HCT116 (cell line): Measurements from ENCODE around the gene ATP8A1. TPM values are rescaled to one million over a fixed set of nuclear protein-coding genes. Genes with fewer than 3 reads are reported as not detected.

Experiments used
- ATAC-seq: fragments of 200-7000 bp; cut with Tn5 transposase; 2 replicates; pipeline ENCODE4 v1.9.1; 2020; ENCODE audit warnings: mild to moderate bottlenecking, moderate library complexity
- BruUV-seq: library from RNA; stranded (reverse); fragments of 400-500 nt; replicated peaks from 2 replicates; lab custom pipeline; 2021; lab: Mats Ljungman, UMichigan
- CTCF ChIA-PET: fragments of 300-600 bp; sonication (Branson Sonifier 250); formaldehyde crosslinking; loops from one replicate; lab custom pipeline; 2021; ENCODE audit warnings: antibody characterized with exemption; lab: Charles Lee
- POLR2A ChIA-PET: fragments of 300-600, 350-600 bp; sonication (Branson Sonifier 250); formaldehyde crosslinking; loops from one replicate; lab custom pipeline; 2021; ENCODE audit warnings: antibody characterized with exemption; lab: Charles Lee
- RAD21 ChIA-PET, 2 experiments: fragments of 300-600 bp; sonication (Branson Sonifier 250); formaldehyde crosslinking; loops; one replicate each; lab custom pipeline; 2023; ENCODE audit warnings: low total read pairs in 2 of 2; ENCODE audit not compliant: uncharacterized antibody in 2 of 2, unreplicated experiment in 2 of 2, low non-redundant PET in 1 of 2; lab: Charles Lee
- DNase-seq: peaks from one replicate; pipeline ENCODE4 v3.0.0-alpha.2; 2010; ENCODE audit warnings: low read depth, low spot score
- H2AFZ ChIP-seq: fragments of 200-600 bp; shearing (Covaris generic), sonication (generic); 2 replicates; pipeline ENCODE4 v1.6.1; 2017; ENCODE audit warnings: low read depth, mixed run types, mixed read lengths, antibody characterized with exemption, low read length; ENCODE audit not compliant: poor library complexity, severe bottlenecking
- H3K27ac ChIP-seq: 2 replicates; pipeline ENCODE4 v1.5.1; 2012; ENCODE audit warnings: low read depth, low read length
- H3K27me3 ChIP-seq: fragments of 200-600 bp; sonication (generic); 2 replicates; pipeline ENCODE4 v1.6.1; 2016; ENCODE audit warnings: mixed run types, low read length, mixed read lengths; ENCODE audit not compliant: insufficient read depth
- H3K36me3 ChIP-seq, 2 experiments: fragments of 200-500 bp in 1 of 2; fragments of 200-600 bp in 1 of 2; sonication (Bioruptor generic) in 1 of 2; sonication (generic) in 1 of 2; 2 replicates each; pipeline versions ENCODE4 v1.5.1 to v1.6.1; 2014 to 2016; ENCODE audit warnings: low read length in 2 of 2, inconsistent platforms in 1 of 2, mixed read lengths in 1 of 2, mixed run types in 1 of 2; ENCODE audit not compliant: insufficient read depth in 2 of 2, control insufficient read depth in 1 of 2
- H3K4me1 ChIP-seq, 2 experiments: fragments of 200-600 bp in 1 of 2; sonication (generic) in 1 of 2; 2 replicates each; pipeline versions ENCODE4 v1.5.1 to v1.6.1; 2012 to 2017; ENCODE audit warnings: low read length in 2 of 2, inconsistent platforms in 1 of 2, mild to moderate bottlenecking in 1 of 2, mixed read lengths in 1 of 2, mixed run types in 1 of 2, moderate library complexity in 1 of 2; ENCODE audit not compliant: insufficient read depth in 2 of 2, control insufficient read depth in 1 of 2
- H3K4me2 ChIP-seq: fragments of 200-600 bp; sonication (generic); 2 replicates; pipeline ENCODE4 v1.6.1; 2017; ENCODE audit warnings: mixed run types, low read length, mixed read lengths
- H3K4me3 ChIP-seq, 2 experiments: fragments of 200-600 bp in 1 of 2; sonication (generic) in 1 of 2; replicated peaks in 1 of 2; 2 replicates each; pipeline ENCODE4 v1.5.1; 2011 to 2016; ENCODE audit warnings: low read length in 2 of 2, control low read depth in 1 of 2, low read depth in 1 of 2, mild to moderate bottlenecking in 1 of 2, mixed read lengths in 1 of 2, mixed run types in 1 of 2
- H3K79me2 ChIP-seq: fragments of 200-600 bp; sonication (generic); 2 replicates; pipeline ENCODE4 v1.6.1; 2017; ENCODE audit warnings: mild to moderate bottlenecking, mixed run types, low read length, moderate library complexity, mixed read lengths; ENCODE audit not compliant: insufficient read depth
- H3K9ac ChIP-seq: fragments of 200-600 bp; sonication (generic); 2 replicates; pipeline ENCODE4 v1.6.1; 2016; ENCODE audit warnings: low read length, mixed read lengths
- H3K9me2 ChIP-seq: fragments of 200-600 bp; sonication (generic), shearing (Covaris generic); 2 replicates; pipeline ENCODE4 v1.6.1; 2017; ENCODE audit warnings: mixed run types, mild to moderate bottlenecking, moderate library complexity; ENCODE audit not compliant: insufficient read depth
- H3K9me3 ChIP-seq, 2 experiments: fragments of 200-500 bp in 1 of 2; fragments of 200-600 bp in 1 of 2; sonication (Bioruptor generic) in 1 of 2; sonication (generic) in 1 of 2; 2 replicates each; pipeline ENCODE4 v1.6.1; 2014 to 2017; ENCODE audit warnings: low read length in 2 of 2, mixed read lengths in 2 of 2, inconsistent platforms in 1 of 2, low read depth in 1 of 2, mild to moderate bottlenecking in 1 of 2, mixed run types in 1 of 2, moderate library complexity in 1 of 2; ENCODE audit not compliant: control insufficient read depth in 1 of 2, insufficient read depth in 1 of 2
- H4K20me1 ChIP-seq: fragments of 200-600 bp; sonication (generic), shearing (Covaris generic); 2 replicates; pipeline ENCODE4 v1.6.1; 2017; ENCODE audit warnings: mixed run types, mild to moderate bottlenecking, moderate library complexity; ENCODE audit not compliant: insufficient read depth
- CBX3 ChIP-seq: IDR thresholded peaks from 2 replicates; pipeline ENCODE4 v1.6.1; 2012; ENCODE audit warnings: low read depth
- CEBPB ChIP-seq: IDR thresholded peaks from 2 replicates; pipeline ENCODE4 v1.6.1; 2012; ENCODE audit warnings: low read depth
- CTCF ChIP-seq, 3 experiments: fragments of 200-600 bp in 1 of 3; sonication (generic) in 1 of 3; IDR thresholded peaks in 2 of 3; conservative IDR thresholded peaks in 1 of 3; 2 replicates each; pipeline ENCODE4 v1.5.1; 2012 to 2017; ENCODE audit warnings: low read depth in 2 of 3, low read length in 2 of 3, antibody characterized with exemption in 1 of 3, borderline replicate concordance in 1 of 3, control low read depth in 1 of 3, mild to moderate bottlenecking in 1 of 3, mixed read lengths in 1 of 3, mixed run types in 1 of 3, moderate library complexity in 1 of 3; ENCODE audit not compliant: insufficient read depth in 1 of 3
- EGR1 ChIP-seq: IDR thresholded peaks from 2 replicates; pipeline ENCODE4 v1.6.1; 2012; ENCODE audit warnings: low read depth
- EZH2phosphoT487 ChIP-seq: fragments of 200-600 bp; IDR thresholded peaks from 2 replicates; pipeline ENCODE4 v1.6.1; 2018; ENCODE audit warnings: antibody characterized with exemption, borderline replicate concordance
- FOSL1 ChIP-seq: IDR thresholded peaks from 2 replicates; pipeline ENCODE4 v1.6.1; 2012; ENCODE audit warnings: low read depth
- JUND ChIP-seq: IDR thresholded peaks from 2 replicates; pipeline ENCODE4 v1.6.1; 2012
- POLR2A ChIP-seq: IDR thresholded peaks from 2 replicates; pipeline ENCODE4 v1.7.0; 2011; ENCODE audit warnings: borderline replicate concordance; ENCODE audit not compliant: insufficient read depth, insufficient read length; ENCODE audit errors: extremely low read depth
- POLR2AphosphoS5 ChIP-seq: IDR thresholded peaks from 2 replicates; pipeline ENCODE4 v1.6.1; 2011; ENCODE audit warnings: mild to moderate bottlenecking, low read depth, low read length, moderate library complexity
- RAD21 ChIP-seq: IDR thresholded peaks from 2 replicates; pipeline ENCODE4 v1.6.1; 2012; ENCODE audit warnings: low read depth, mild to moderate bottlenecking
- SIN3A ChIP-seq: IDR thresholded peaks from 2 replicates; pipeline ENCODE4 v1.6.1; 2012; ENCODE audit warnings: low read depth
- SRF ChIP-seq: IDR thresholded peaks from 2 replicates; pipeline ENCODE4 v1.6.1; 2012; ENCODE audit warnings: low read depth
- TCF7L2 ChIP-seq: IDR thresholded peaks from 2 replicates; pipeline ENCODE4 v1.7.0; 2011; ENCODE audit warnings: borderline replicate concordance, inconsistent platforms; ENCODE audit not compliant: insufficient read depth, insufficient read length; ENCODE audit errors: extremely low read depth
- YY1 ChIP-seq: IDR thresholded peaks from 2 replicates; pipeline ENCODE4 v1.6.1; 2011; ENCODE audit warnings: low read length, low read depth, moderate library complexity, mild to moderate bottlenecking; ENCODE audit not compliant: insufficient replicate concordance; ENCODE audit errors: extremely low read depth
- ZFX ChIP-seq: fragments of 450-650 bp; IDR thresholded peaks from 2 replicates; pipeline ENCODE4 v1.6.1; 2017
- intact Hi-C: fragments of 100-400 bp; cut with micrococcal nuclease; formaldehyde crosslinking; loops from 2 replicates; pipeline ENCODE4 v1.10.0; 2022
- total RNA-seq: library from RNA; stranded (reverse); gene quantifications from one replicate; pipeline ENCODE4 v1.2.1, GENCODE V29; 2021; ENCODE audit not compliant: unreplicated experiment
- TF ChIP-seq, protein P1 (sequence below): IDR thresholded peaks from 2 replicates; pipeline ENCODE4 v1.6.1; 2011; ENCODE audit warnings: mild to moderate bottlenecking, low read length, moderate library complexity; ENCODE audit not compliant: insufficient replicate concordance; ENCODE audit errors: extremely low read depth
- TF ChIP-seq, protein P2 (sequence below): IDR thresholded peaks from 2 replicates; pipeline ENCODE4 v1.6.1; 2012
- TF ChIP-seq, protein P3 (sequence below): IDR thresholded peaks from 2 replicates; pipeline ENCODE4 v1.6.1; 2012

ATP8A1 gene
- total RNA-seq, 1 experiment from 2014 or later = 1.9 TPM

DNA sequence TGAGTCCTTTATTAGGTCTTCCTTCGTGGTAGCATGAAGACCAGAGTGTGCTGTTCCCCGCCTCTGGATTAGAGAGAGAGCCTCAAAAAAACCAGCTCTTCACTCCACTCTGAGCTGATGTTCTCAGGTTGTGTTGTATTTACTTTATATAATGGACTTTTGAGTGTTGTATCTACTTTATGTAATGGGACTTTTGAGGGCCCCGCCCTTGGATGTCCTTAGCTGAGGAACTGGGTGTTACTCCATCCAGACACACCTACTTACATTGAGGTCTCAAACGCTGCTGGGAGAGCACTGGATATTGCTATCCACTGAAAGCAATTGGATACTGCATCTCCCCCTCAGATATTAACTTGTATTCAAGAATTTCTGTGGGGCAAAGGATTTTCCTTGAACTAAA, 28.2 kb downstream of the ATP8A1 start (continued):
- no peak for TF ChIP-seq YY1
- TF ChIP-seq FOSL1 = no peak
- TF ChIP-seq RAD21 = no peak
- no peak for TF ChIP-seq ZFX
- TF ChIP-seq TCF7L2 = no peak
- TF ChIP-seq EGR1 = no peak
- no peak for TF ChIP-seq CBX3
- no peak for TF ChIP-seq JUND
- no peak for TF ChIP-seq CEBPB
- TF ChIP-seq SRF = no peak

- ChIA-PET POLR2A (no interaction called here), CTCF (no interaction called here), RAD21 (no interaction called here)
- no peaks in the 10 kb centered on the region for H3K9me3 ChIP-seq
- H3K27me3 ChIP-seq = peaks cover 24% of the 10 kb centered on the region
- H2AFZ ChIP-seq = no peak overlapping the region
- ATAC-seq (no peak), DNase-seq (no peak)
- intact Hi-C loops = no loop called here
- H3K4me1 ChIP-seq = no peaks in the 10 kb centered on the region
- no peak overlapping the region for H3K4me2 ChIP-seq
- no peaks in the 10 kb centered on the region for H3K36me3 ChIP-seq
- no peak overlapping the region for H3K27ac ChIP-seq
- no TSS peak for BruUV-seq
- H4K20me1 ChIP-seq = no peaks in the 10 kb centered on the region
- H3K9me2 ChIP-seq = no peaks in the 10 kb centered on the region
- no peak overlapping the region for H3K4me3 ChIP-seq
- H3K9ac ChIP-seq = no peak overlapping the region
- H3K79me2 ChIP-seq = no peaks in the 10 kb centered on the region
- TF ChIP-seq, protein P1, sequence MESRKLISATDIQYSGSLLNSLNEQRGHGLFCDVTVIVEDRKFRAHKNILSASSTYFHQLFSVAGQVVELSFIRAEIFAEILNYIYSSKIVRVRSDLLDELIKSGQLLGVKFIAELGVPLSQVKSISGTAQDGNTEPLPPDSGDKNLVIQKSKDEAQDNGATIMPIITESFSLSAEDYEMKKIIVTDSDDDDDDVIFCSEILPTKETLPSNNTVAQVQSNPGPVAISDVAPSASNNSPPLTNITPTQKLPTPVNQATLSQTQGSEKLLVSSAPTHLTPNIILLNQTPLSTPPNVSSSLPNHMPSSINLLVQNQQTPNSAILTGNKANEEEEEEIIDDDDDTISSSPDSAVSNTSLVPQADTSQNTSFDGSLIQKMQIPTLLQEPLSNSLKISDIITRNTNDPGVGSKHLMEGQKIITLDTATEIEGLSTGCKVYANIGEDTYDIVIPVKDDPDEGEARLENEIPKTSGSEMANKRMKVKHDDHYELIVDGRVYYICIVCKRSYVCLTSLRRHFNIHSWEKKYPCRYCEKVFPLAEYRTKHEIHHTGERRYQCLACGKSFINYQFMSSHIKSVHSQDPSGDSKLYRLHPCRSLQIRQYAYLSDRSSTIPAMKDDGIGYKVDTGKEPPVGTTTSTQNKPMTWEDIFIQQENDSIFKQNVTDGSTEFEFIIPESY = no peak
- TF ChIP-seq SRF (no peak), YY1 (no peak), EZH2phosphoT487 (no peak), SIN3A (no peak), POLR2AphosphoS5 (no peak), CTCF (IDR thresholded peaks at IDR 0.05 in 2 of 3, conservative IDR thresholded peaks at IDR 0.05 in 1 of 3; ENCODE audit: borderline replicate concordance in 1 of 3, insufficient read depth in 1 of 3, low read depth in 2 of 3, low read length in 2 of 3) (no peak), POLR2A (no peak), FOSL1 (no peak)
- TF ChIP-seq, protein P2, sequence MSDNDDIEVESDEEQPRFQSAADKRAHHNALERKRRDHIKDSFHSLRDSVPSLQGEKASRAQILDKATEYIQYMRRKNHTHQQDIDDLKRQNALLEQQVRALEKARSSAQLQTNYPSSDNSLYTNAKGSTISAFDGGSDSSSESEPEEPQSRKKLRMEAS = no peak
- TF ChIP-seq, protein P3, sequence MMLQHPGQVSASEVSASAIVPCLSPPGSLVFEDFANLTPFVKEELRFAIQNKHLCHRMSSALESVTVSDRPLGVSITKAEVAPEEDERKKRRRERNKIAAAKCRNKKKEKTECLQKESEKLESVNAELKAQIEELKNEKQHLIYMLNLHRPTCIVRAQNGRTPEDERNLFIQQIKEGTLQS = no peak
Observed at GRCh38 chr4:42627885-42628646, 28.8 kb downstream of the ATP8A1 start.
